Measurements from ENCODE around the gene ZNF865.

DNA sequence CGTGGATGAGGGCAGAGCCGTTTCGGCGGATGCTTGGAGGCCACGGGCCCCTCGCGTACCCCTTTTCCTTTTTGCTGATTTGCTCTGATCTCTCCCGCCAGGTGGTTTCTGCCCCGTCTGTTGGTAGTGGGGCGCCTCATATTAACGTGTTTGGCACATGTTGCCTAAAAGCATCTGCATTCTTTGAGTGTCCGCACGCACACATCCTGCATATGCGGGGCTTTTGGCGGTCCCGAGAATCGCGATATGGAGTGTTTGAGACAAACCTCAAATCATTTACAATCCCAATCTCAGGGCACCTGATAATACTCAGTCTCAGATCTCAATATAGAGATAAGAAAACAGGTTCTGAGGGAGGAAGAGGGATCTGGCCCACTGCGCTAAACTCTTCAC is 50.2 kb downstream of the ZNF865 start:
- TF ChIP-seq, protein P1, sequence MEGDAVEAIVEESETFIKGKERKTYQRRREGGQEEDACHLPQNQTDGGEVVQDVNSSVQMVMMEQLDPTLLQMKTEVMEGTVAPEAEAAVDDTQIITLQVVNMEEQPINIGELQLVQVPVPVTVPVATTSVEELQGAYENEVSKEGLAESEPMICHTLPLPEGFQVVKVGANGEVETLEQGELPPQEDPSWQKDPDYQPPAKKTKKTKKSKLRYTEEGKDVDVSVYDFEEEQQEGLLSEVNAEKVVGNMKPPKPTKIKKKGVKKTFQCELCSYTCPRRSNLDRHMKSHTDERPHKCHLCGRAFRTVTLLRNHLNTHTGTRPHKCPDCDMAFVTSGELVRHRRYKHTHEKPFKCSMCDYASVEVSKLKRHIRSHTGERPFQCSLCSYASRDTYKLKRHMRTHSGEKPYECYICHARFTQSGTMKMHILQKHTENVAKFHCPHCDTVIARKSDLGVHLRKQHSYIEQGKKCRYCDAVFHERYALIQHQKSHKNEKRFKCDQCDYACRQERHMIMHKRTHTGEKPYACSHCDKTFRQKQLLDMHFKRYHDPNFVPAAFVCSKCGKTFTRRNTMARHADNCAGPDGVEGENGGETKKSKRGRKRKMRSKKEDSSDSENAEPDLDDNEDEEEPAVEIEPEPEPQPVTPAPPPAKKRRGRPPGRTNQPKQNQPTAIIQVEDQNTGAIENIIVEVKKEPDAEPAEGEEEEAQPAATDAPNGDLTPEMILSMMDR (IDR thresholded peaks at IDR 0.05) = no peak
- TF ChIP-seq EZH2phosphoT487 (IDR thresholded peaks at IDR 0.05) = no peak

Measured in neural progenitor cell (in vitro differentiated cells).